Measurements from ENCODE around the gene LTB4R.

Gene LTB4R

GRCh38 chr14:24304019-24304387 lies 7.3 kb upstream of the LTB4R start:
- no peak for DNase-seq

GRCh38 chr14:24307156-24307574 lies 4.1 kb upstream of the LTB4R start:
- DNase-seq = no peak

GRCh38 chr14:24307575-24308341 lies 3.5 kb upstream of the LTB4R start, which contains the start of gene CIDEB:
Gene CIDEB, minus strand, starts transcription at chr14:24307977. Its CDS starts 119 bp downstream, at chr14:24307858.
- DNase-seq = peak in 1 of 2 experiments; percentile 46

- no peak for DNase-seq
These were observed 2.8 kb upstream of the LTB4R start for GRCh38 chr14:24308342-24309124.

GRCh38 chr14:24309538-24310264 lies 1.6 kb upstream of the LTB4R start, which contains the start of gene LTB4R2:
Gene LTB4R2, plus strand, starts transcription at chr14:24310140. Its CDS starts 525 bp downstream, at chr14:24310665.
- DNase-seq = no peak

GRCh38 chr14:24310265-24310645 lies 1.0 kb upstream of the LTB4R start:
- DNase-seq = no peak

GRCh38 chr14:24311837-24312615 lies 724 bp downstream of the LTB4R start:
- DNase-seq = no peak

GRCh38 chr14:24312736-24313507 lies 1.6 kb downstream of the LTB4R start:
- DNase-seq = no peak

GRCh38 chr14:24313913-24314312 lies 2.6 kb downstream of the LTB4R start:
- DNase-seq = no peak

- no peak for DNase-seq
These were observed 3.3 kb downstream of the LTB4R start for GRCh38 chr14:24314377-24315193.

GRCh38 chr14:24315243-24315806 lies 4.0 kb downstream of the LTB4R start:
- DNase-seq = no peak

GRCh38 chr14:24315807-24316596 lies 4.7 kb downstream of the LTB4R start:
- no peak for DNase-seq

- DNase-seq = no peak
These were observed 5.3 kb downstream of the LTB4R start for GRCh38 chr14:24316597-24316950.

- DNase-seq = peak in 1 of 2 experiments; percentile 29
These were observed 6.0 kb downstream of the LTB4R start for GRCh38 chr14:24317141-24317928.

- DNase-seq = no peak
These were observed 10.1 kb downstream of the LTB4R start for GRCh38 chr14:24321212-24321975.

- DNase-seq = no peak
These were observed 11.4 kb downstream of the LTB4R start for GRCh38 chr14:24322672-24323071.

- no peak for DNase-seq
These were observed 12.0 kb downstream of the LTB4R start for GRCh38 chr14:24323341-24323740.

- no peak for DNase-seq
These were observed 12.7 kb downstream of the LTB4R start for GRCh38 chr14:24324024-24324423.
